Measurements from ENCODE around the gene GTSF1L. TPM values are rescaled to one million over a fixed set of nuclear protein-coding genes. Genes with fewer than 3 reads are reported as not detected.

The GTSF1L gene
- total RNA-seq, 2 experiments from 2014 or later, result not detected

- ATAC-seq, result no peak
- peaks cover 14% of the 10 kb centered on the region for H3K9me3 Mint-ChIP-seq
- peaks cover 7% of the 10 kb centered on the region for H3K27me3 Mint-ChIP-seq
- H3K27ac Mint-ChIP-seq, result peak overlapping the region; percentile 95
- intact Hi-C loops (cut with micrococcal nuclease), result loop anchor here (10.0 kb wide), 1 partner anchor 203 kb away; no protein-coding TSS in a partner anchor
- ChIA-PET CTCF (interaction anchor here (0.7 to 4.7 kb wide), 7 partner anchors 8 to 330 kb away, joined by 3 to 60 read pairs (median 9); no protein-coding TSS in a partner anchor), POLR2A (interaction anchor here (1.0 to 3.2 kb wide), 5 partner anchors 88 to 318 kb away, joined by 3 to 9 read pairs (median 3); no protein-coding TSS in a partner anchor)
- TF ChIP-seq CTCF (IDR thresholded peaks at IDR 0.05), result no peak
- DNase-seq, result no peak
- H3K4me1 Mint-ChIP-seq (ENCODE audit: low read depth), result peaks cover 36% of the 10 kb centered on the region
- H3K36me3 Mint-ChIP-seq (ENCODE audit: low read depth), result peaks cover 4% of the 10 kb centered on the region
- peak overlapping the region; percentile 51 for H3K4me3 Mint-ChIP-seq
These were observed 25.2 kb upstream of the GTSF1L start for GRCh38 chr20:43752051-43752360.

- intact Hi-C loops (cut with micrococcal nuclease), result loop anchor here (2.0 to 10.0 kb wide), 3 partner anchors 89 to 329 kb away; no protein-coding TSS in a partner anchor
- H3K4me1 Mint-ChIP-seq (ENCODE audit: low read depth), result peaks cover 40% of the 10 kb centered on the region
- no peak for TF ChIP-seq CTCF (IDR thresholded peaks at IDR 0.05)
- DNase-seq (peak; percentile 85), ATAC-seq (peak; percentile 85)
- peaks cover 8% of the 10 kb centered on the region for H3K27me3 Mint-ChIP-seq
- CTCF ChIA-PET, result interaction anchor here (0.6 to 4.7 kb wide), 25 partner anchors 9 to 365 kb away, joined by 3 to 60 read pairs (median 4); no protein-coding TSS in a partner anchor
- peak overlapping the region; percentile 95 for H3K27ac Mint-ChIP-seq
- POLR2A ChIA-PET, result interaction anchor here (0.5 to 3.2 kb wide), 16 partner anchors 9 to 318 kb away, joined by 3 to 9 read pairs (median 3); partner anchors contain the start of gene IFT52
- H3K9me3 Mint-ChIP-seq, result peaks cover 14% of the 10 kb centered on the region
- H3K4me3 Mint-ChIP-seq, result peak overlapping the region; percentile 51
- peaks cover 4% of the 10 kb centered on the region for H3K36me3 Mint-ChIP-seq (ENCODE audit: low read depth)
These were observed 24.6 kb upstream of the GTSF1L start for GRCh38 chr20:43751167-43752050.

GRCh38 chr20:43750774-43751166, 24.0 kb upstream of the GTSF1L start:
- peaks cover 11% of the 10 kb centered on the region for H3K27me3 Mint-ChIP-seq
- H3K27ac Mint-ChIP-seq, result peak overlapping the region; percentile 95
- H3K36me3 Mint-ChIP-seq (ENCODE audit: low read depth), result peaks cover 4% of the 10 kb centered on the region
- no peak for TF ChIP-seq CTCF (IDR thresholded peaks at IDR 0.05)
- CTCF ChIA-PET, result interaction anchor here (0.6 to 4.7 kb wide), 26 partner anchors 8 to 366 kb away, joined by 3 to 60 read pairs (median 4); no protein-coding TSS in a partner anchor
- POLR2A ChIA-PET, result interaction anchor here (0.8 to 3.2 kb wide), 14 partner anchors 14 to 319 kb away, joined by 3 to 9 read pairs (median 4); no protein-coding TSS in a partner anchor
- H3K4me1 Mint-ChIP-seq (ENCODE audit: low read depth), result peaks cover 42% of the 10 kb centered on the region
- ATAC-seq, result no peak
- DNase-seq, result peak; percentile 41
- H3K4me3 Mint-ChIP-seq, result peak overlapping the region; percentile 4
- peaks cover 14% of the 10 kb centered on the region for H3K9me3 Mint-ChIP-seq
- intact Hi-C loops (cut with micrococcal nuclease), result loop anchor here (2.0 to 10.0 kb wide), 3 partner anchors 90 to 330 kb away; no protein-coding TSS in a partner anchor

GRCh38 chr20:43749734-43750294, 23.0 kb upstream of the GTSF1L start:
- peaks cover 48% of the 10 kb centered on the region for H3K4me1 Mint-ChIP-seq (ENCODE audit: low read depth)
- H3K27me3 Mint-ChIP-seq, result peaks cover 11% of the 10 kb centered on the region
- H3K4me3 Mint-ChIP-seq, result no peak overlapping the region
- peaks cover 14% of the 10 kb centered on the region for H3K9me3 Mint-ChIP-seq
- peaks cover 4% of the 10 kb centered on the region for H3K36me3 Mint-ChIP-seq (ENCODE audit: low read depth)
- H3K27ac Mint-ChIP-seq, result peak overlapping the region; percentile 65
- TF ChIP-seq CTCF (IDR thresholded peaks at IDR 0.05), result peak; percentile 99
- ChIA-PET CTCF (interaction anchor here (0.6 to 4.7 kb wide), 40 partner anchors 7 to 423 kb away, joined by 3 to 60 read pairs (median 4); no protein-coding TSS in a partner anchor), POLR2A (interaction anchor here (0.6 to 3.2 kb wide), 5 partner anchors 20 to 320 kb away, joined by 3 to 9 read pairs (median 4); no protein-coding TSS in a partner anchor)
- ATAC-seq (no peak), DNase-seq (peak; percentile 89)
- intact Hi-C loops (cut with micrococcal nuclease), result loop anchor here (2.0 to 10.0 kb wide), 3 partner anchors 91 to 331 kb away; no protein-coding TSS in a partner anchor

All from activated CD8-positive, alpha-beta T cell treated with anti-CD3 and anti-CD28 coated beads for 36 hours (primary cell).